Measurements from ENCODE around the gene MAGEA9.
A peak's percentile ranks its signal among the peaks of the same experiment; 100 is the strongest.
"Not testable (repeated sequence)": the region's sequence is repeated elsewhere in the genome, so short reads cannot be mapped to it uniquely, and the experiment has no call there.

The MAGEA9 gene

DNA sequence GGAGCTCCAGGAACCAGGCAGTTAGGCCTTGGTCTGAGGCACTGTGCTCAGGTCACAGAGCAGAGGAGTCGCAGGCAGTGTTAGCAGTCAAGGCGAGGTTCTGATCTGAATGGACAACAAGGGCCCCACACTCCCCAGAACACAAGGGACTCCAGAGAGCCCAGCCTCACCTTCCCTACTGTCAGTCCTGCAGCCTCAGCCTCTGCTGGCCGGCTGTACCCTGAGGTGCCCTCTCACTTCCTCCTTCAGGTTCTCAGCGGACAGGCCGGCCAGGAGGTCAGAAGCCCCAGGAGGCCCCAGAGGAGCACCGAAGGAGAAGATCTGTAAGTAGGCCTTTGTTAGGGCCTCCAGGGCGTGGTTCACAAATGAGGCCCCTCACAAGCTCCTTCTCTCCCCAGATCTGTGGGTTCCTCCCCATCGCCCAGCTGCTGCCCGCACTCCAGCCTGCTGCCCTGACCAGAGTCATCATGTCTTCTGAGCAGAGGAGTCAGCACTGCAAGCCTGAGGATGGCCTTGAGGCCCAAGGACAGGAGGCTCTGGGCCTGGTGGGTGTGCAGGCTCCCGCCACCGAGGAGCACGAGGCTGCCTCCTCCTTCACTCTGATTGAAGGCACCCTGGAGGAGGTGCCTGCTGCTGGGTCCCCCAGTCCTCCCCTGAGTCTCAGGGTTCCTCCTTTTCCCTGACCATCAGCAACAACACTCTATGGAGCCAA, 26.2 kb downstream of the MAGEA9 start:
- no peak for DNase-seq

DNA sequence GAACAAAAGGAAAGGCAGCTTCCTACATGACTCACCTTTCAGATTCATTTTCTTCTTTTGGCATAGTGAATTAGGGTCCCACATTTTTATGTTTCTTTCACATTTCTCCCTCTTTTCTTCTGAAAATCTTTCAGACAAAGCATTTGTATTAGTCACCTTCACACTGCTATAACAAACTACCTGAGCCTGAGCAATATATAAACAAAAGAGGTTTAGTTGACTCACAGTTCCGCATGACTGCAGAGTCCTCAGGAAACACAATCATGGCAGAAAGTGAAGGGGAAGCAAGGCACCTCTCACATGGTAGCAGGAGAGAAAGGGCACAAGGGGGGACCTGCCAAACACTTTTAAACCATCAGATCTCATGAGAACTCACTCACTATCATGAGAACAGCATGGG, 36.9 kb downstream of the MAGEA9 start:
- DNase-seq: no peak

DNA sequence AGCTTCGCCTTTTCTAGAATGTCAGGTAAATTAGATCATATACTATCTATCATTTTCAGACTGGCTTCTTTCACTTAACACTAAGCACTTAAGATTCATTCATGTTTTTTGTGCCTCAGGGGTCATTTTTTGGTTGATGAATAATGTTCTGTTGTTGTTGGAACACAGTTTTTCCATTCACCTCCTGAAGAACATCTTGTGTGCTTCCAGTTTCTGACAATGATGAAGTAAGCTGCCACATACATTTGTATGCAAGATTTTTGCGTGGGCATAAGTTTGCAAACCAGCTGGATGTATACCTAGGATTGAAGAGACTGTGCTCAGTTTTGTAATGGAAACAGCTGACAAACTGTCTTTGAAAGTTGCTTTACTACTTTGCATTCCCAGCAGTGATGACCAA, 37.6 kb downstream of the MAGEA9 start:
- no peak for DNase-seq

DNA sequence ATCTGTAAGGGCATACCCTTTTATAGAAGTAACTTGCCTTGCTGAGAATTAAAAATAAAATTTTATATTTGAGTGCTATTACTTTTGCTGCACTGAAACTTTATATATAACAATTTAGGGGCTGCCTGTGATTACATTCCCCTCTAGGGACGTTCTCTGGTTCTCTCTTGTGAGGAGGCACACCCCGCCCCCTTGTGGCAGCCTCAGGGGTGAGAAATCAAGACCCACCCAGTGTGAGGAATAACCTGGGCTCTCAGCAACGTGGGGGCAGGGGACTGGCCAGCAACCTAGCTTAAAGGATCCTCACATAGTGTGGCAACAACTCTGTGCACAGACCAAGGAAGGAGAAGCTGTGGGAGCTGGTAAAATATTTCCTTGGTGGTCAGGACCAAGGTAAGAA, 43.7 kb downstream of the MAGEA9 start:
- no peak for DNase-seq

DNA sequence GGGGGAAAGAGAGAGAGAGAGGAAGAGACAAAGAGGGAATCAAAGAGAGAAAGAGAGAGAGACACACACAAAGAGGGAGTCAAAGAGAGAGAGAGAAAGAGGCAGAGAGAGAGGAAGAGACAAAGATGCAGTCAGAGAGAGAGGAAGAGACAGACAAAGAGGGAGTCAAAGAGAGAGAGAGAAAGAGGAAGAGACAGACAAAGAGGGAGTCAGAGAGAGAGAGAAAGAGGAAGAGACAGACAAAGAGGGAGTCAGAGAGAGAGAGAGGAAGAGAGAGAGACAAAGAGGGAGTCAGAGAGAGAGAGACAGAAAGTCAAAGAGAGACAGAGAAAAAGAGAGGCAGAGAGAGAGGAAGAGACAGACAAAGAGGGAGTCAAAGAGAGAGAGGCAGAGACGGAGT, 45.5 kb downstream of the MAGEA9 start:
- no peak for DNase-seq

DNA sequence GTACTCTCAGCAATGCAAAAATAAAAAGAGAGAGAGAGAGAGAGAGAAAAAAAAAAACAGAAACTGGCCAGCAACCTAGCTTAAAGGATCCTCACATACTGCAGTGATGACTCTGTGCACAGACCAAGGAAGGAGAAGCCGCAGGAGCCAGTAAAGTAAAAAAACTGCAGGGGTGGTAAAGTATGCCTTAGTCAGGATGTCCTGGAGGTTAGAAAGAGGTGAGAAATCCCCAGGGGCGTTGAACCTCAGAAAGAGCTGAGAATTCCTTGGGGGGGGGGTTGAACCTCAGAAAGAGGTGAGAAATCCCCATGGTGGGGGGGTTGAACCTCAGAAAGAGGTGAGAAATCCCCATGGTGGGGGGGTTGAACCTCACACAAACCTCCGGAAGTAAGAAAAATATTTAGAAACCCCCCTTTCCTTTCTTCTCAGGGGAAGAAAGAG, 48.0 kb downstream of the MAGEA9 start:
- DNase-seq: no peak

DNA sequence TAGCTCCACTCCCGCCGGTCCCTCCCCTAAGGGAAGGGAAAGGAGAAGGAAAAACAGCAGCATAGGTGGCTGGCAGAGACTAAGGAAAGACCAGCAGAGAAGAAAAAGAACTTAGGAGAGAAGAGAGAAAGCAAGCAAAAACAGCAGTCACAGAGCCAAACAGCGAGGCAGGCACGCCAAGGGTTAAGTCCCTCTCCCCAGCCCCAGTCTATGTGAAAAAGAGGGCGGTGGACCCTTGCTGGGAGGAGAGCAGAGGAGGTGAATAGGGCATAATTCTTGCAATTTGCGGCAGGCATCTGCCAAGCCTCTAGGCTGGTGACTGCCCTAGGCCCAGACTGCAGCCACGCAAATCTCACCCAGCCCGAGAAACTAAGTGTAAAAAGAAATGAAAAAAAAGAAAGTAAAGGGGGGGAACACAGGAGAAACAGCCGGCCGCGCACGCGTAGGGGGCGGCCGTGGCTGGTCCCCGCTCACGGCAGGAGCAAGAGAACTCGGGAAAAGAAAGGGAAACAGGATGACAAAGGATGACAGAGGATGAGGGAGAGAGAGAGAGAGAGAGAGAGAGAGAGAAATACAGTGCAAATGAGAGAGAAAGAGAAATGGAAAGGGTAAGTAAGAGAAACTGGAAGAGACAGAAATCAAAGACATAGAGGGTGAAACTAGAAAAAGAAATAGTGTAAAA, 48.6 kb downstream of the MAGEA9 start:
- peak; percentile 36 for DNase-seq

DNA sequence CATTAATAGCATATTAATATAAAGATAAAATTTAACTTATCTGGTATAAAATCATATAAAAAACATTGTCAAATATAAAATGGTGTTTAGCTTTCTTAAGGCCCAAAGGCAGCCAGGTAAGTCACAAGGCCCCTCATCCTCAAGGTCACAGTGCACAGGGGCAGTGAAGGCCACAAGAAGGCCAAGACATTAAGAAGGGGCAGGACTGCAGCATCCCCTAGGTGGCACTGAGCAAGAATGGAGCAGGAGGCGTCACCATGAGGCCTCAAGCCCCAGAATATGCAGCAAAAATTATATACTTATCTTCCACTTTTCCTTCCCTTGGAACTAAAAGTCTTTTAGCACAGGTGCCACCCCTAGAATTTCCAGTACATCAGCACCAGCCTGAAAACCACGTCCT, 49.7 kb downstream of the MAGEA9 start:
- DNase-seq: no peak

DNA sequence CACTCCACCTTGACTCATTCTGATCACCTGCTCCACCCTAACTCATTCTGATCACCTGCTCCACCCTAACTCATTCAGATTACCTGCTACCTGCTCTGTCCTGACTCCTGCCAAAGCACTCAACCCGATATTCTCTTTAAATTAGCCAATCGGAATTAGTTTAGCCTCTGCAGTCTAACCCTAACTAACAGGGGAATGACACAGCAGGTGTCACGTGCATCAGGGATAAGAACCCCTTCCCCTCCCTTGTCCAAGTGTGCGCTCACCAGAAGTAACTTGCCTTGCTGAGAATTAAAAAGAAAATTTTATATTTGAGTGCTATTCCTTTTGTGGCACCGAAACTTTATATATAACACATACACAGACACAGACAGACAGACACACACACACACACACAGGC, 55.0 kb downstream of the MAGEA9 start:
- DNase-seq: not testable (repeated sequence)

DNA sequence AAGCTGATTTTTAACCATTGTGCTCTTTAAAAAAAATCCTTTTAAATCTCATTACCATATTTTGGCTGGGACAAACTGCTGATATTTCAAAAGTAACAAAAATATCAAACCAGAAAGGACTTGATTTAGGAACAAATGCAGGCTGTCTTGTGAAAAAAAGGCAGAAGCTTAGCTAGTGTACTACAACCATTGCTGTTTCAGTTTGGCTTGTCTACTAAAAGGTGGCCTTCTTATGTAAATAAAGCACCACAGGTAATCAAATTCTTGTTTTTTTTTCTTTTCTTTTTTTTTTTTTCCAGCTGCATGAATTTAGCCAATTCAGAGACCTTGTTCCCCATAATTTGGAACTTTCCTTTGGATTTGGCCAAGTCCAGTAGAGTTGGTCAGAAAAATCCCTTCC, 55.4 kb downstream of the MAGEA9 start:
- DNase-seq: no peak

Data from right hindlimb (tissue), 1 donor.